OCI-LY1 (cell line): Measurements from ENCODE around the gene RNF217.

ENCODE experiments used
- H2AFZ ChIP-seq: fragments of 200-600 bp; sonication (generic), shearing (Covaris generic); 2 replicates; pipeline ENCODE4 v1.6.0; 2014; ENCODE audit warnings: antibody characterized with exemption, mild to moderate bottlenecking, low read length
- H3F3A ChIP-seq: fragments of 200-600 bp; sonication (generic), shearing (Covaris generic); 2 replicates; pipeline ENCODE4 v1.6.0; 2014; ENCODE audit warnings: mild to moderate bottlenecking, antibody characterized with exemption, low read length, moderate library complexity; ENCODE audit not compliant: insufficient read depth
- H3K27ac ChIP-seq: fragments of 200-600 bp; sonication (generic); 2 replicates; pipeline ENCODE4 v1.5.1; 2014; ENCODE audit warnings: low read length, mixed run types, mild to moderate bottlenecking, low read depth; ENCODE audit not compliant: poor library complexity, severe bottlenecking
- H3K27me3 ChIP-seq: fragments of 200-600 bp; sonication (generic); 2 replicates; pipeline ENCODE4 v1.6.0; 2014; ENCODE audit warnings: antibody characterized with exemption, mild to moderate bottlenecking, low read length, moderate library complexity; ENCODE audit not compliant: insufficient read depth
- H3K36me3 ChIP-seq: fragments of 200-600 bp; sonication (generic); 2 replicates; pipeline ENCODE4 v1.6.1; 2014; ENCODE audit warnings: mild to moderate bottlenecking, antibody characterized with exemption, low read length, moderate library complexity, mixed read lengths; ENCODE audit not compliant: insufficient read depth
- H3K4me1 ChIP-seq: fragments of 200-600 bp; sonication (generic); 2 replicates; pipeline ENCODE4 v1.5.1; 2014; ENCODE audit warnings: mild to moderate bottlenecking, low read length, moderate library complexity; ENCODE audit not compliant: insufficient read depth, severe bottlenecking
- H3K4me2 ChIP-seq: fragments of 200-600 bp; sonication (generic), shearing (Covaris generic); 2 replicates; pipeline ENCODE4 v1.6.1; 2014; ENCODE audit warnings: low read length
- H3K4me3 ChIP-seq: fragments of 200-600 bp; sonication (generic); 2 replicates; pipeline ENCODE4 v1.5.1; 2014; ENCODE audit warnings: low read length, low read depth, mild to moderate bottlenecking, mixed read lengths; ENCODE audit not compliant: poor library complexity, severe bottlenecking
- H3K79me2 ChIP-seq: fragments of 200-600 bp; shearing (Covaris generic); 2 replicates; pipeline ENCODE4 v1.6.1; 2016; ENCODE audit warnings: mixed run types, low read length, mixed read lengths; ENCODE audit not compliant: insufficient read depth
- H3K9ac ChIP-seq: fragments of 200-600 bp; sonication (generic), shearing (Covaris generic); 2 replicates; pipeline ENCODE4 v1.6.1; 2014; ENCODE audit warnings: mild to moderate bottlenecking, low read length, mixed read lengths
- H3K9me2 ChIP-seq: fragments of 200-600 bp; sonication (generic), shearing (Covaris generic); 2 replicates; pipeline ENCODE4 v1.6.1; 2014; ENCODE audit warnings: low read depth, mild to moderate bottlenecking, low read length, mixed read lengths
- H3K9me3 ChIP-seq: fragments of 200-600 bp; shearing (Covaris generic); 2 replicates; pipeline ENCODE4 v1.6.1; 2014; ENCODE audit warnings: low read length, mixed read lengths
- H4K20me1 ChIP-seq: fragments of 200-600 bp; sonication (generic), shearing (Covaris generic); 2 replicates; pipeline ENCODE4 v1.6.0; 2016; ENCODE audit warnings: mild to moderate bottlenecking, low read length; ENCODE audit not compliant: insufficient read depth
- EZH2 ChIP-seq: fragments of 200-600 bp; sonication (generic), shearing (Covaris generic); IDR thresholded peaks from 2 replicates; pipeline ENCODE4 v1.8.0; 2017; ENCODE audit warnings: borderline replicate concordance, mixed run types, mild to moderate bottlenecking, antibody characterized with exemption, low read length, moderate library complexity, mixed read lengths
- TF ChIP-seq, protein P1 (sequence below): fragments of 200-600 bp; sonication (generic), shearing (Covaris generic); IDR thresholded peaks from 2 replicates; pipeline ENCODE4 v1.5.1; 2017; ENCODE audit warnings: mild to moderate bottlenecking, antibody characterized with exemption, low read length, moderate library complexity, mixed read lengths

Gene RNF217

GRCh38 chr6:124961464-124961776 is 817 bp upstream of the RNF217 start:
- no peak overlapping the region for H3K4me2 ChIP-seq
- H3K79me2 ChIP-seq, result no peaks in the 10 kb centered on the region
- no peaks in the 10 kb centered on the region for H3F3A ChIP-seq
- no peak overlapping the region for H3K9ac ChIP-seq
- H3K36me3 ChIP-seq, result no peaks in the 10 kb centered on the region
- H3K9me2 ChIP-seq, result no peaks in the 10 kb centered on the region
- no peak overlapping the region for H3K27ac ChIP-seq
- TF ChIP-seq, protein P1, sequence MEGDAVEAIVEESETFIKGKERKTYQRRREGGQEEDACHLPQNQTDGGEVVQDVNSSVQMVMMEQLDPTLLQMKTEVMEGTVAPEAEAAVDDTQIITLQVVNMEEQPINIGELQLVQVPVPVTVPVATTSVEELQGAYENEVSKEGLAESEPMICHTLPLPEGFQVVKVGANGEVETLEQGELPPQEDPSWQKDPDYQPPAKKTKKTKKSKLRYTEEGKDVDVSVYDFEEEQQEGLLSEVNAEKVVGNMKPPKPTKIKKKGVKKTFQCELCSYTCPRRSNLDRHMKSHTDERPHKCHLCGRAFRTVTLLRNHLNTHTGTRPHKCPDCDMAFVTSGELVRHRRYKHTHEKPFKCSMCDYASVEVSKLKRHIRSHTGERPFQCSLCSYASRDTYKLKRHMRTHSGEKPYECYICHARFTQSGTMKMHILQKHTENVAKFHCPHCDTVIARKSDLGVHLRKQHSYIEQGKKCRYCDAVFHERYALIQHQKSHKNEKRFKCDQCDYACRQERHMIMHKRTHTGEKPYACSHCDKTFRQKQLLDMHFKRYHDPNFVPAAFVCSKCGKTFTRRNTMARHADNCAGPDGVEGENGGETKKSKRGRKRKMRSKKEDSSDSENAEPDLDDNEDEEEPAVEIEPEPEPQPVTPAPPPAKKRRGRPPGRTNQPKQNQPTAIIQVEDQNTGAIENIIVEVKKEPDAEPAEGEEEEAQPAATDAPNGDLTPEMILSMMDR, result no peak
- TF ChIP-seq EZH2, result no peak
- H3K9me3 ChIP-seq, result no peaks in the 10 kb centered on the region
- no peaks in the 10 kb centered on the region for H3K27me3 ChIP-seq
- H3K4me3 ChIP-seq, result no peak overlapping the region
- H3K4me1 ChIP-seq, result no peaks in the 10 kb centered on the region
- no peak overlapping the region for H2AFZ ChIP-seq
- H4K20me1 ChIP-seq, result no peaks in the 10 kb centered on the region

- no peaks in the 10 kb centered on the region for H3K27me3 ChIP-seq
- H3K9me2 ChIP-seq, result no peaks in the 10 kb centered on the region
- no peaks in the 10 kb centered on the region for H3K36me3 ChIP-seq
- H3K79me2 ChIP-seq, result no peaks in the 10 kb centered on the region
- TF ChIP-seq, protein P1, result no peak
- TF ChIP-seq EZH2, result no peak
- H3K9me3 ChIP-seq, result no peaks in the 10 kb centered on the region
- H4K20me1 ChIP-seq, result no peaks in the 10 kb centered on the region
- no peak overlapping the region for H3K9ac ChIP-seq
- H3K27ac ChIP-seq, result no peak overlapping the region
- no peaks in the 10 kb centered on the region for H3F3A ChIP-seq
- H3K4me2 ChIP-seq, result no peak overlapping the region
- no peaks in the 10 kb centered on the region for H3K4me1 ChIP-seq
- no peak overlapping the region for H2AFZ ChIP-seq
- H3K4me3 ChIP-seq, result no peak overlapping the region
These were observed 590 bp downstream of the RNF217 start for GRCh38 chr6:124962639-124963415.

DNA sequence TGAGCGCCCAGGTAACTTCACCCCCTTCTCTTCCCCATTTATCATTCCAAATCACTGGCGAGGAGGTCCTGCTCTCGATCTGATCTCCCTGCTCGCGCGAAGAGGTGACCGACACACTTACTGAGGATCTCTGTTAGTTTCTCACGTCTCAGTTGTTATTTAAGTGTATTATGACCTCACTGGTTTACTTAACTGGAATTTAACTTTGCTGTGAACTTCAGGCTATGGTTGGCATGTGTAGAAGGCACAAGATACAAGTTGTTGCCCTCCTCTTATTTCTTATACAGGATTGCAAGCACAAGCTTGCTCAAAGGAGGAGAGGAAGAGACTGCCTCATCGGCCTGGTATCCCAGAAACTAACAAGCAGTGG is 1.2 kb downstream of the RNF217 start:
- Histone ChIP-seq H3K4me3 (no peak overlapping the region), H3F3A (no peaks in the 10 kb centered on the region), H3K9me3 (no peaks in the 10 kb centered on the region), H2AFZ (no peak overlapping the region), H3K36me3 (no peaks in the 10 kb centered on the region), H4K20me1 (no peaks in the 10 kb centered on the region), H3K27ac (no peak overlapping the region), H3K9me2 (no peaks in the 10 kb centered on the region), H3K4me1 (no peaks in the 10 kb centered on the region), H3K9ac (no peak overlapping the region), H3K27me3 (no peaks in the 10 kb centered on the region), H3K79me2 (no peaks in the 10 kb centered on the region), H3K4me2 (no peak overlapping the region)
- no peak for TF ChIP-seq EZH2
- TF ChIP-seq, protein P1, result no peak
